SU-DHL-6 (cell line): ENCODE data around the gene TENM4.

Experiments
- H2AFZ ChIP-seq: fragments of 200-600 bp; sonication (generic); 2 replicates; pipeline ENCODE4 v1.6.1; 2014; ENCODE audit warnings: low read depth, mild to moderate bottlenecking, moderate library complexity, mixed read lengths, antibody characterized with exemption, low read length; ENCODE audit not compliant: severe bottlenecking
- H3F3A ChIP-seq: fragments of 200-600 bp; shearing (Covaris generic); 2 replicates; pipeline ENCODE4 v1.6.0; 2016; ENCODE audit warnings: antibody characterized with exemption, mild to moderate bottlenecking; ENCODE audit not compliant: insufficient read depth
- H3K27ac ChIP-seq: fragments of 200-600 bp; sonication (generic); 2 replicates; pipeline ENCODE4 v1.5.1; 2016; ENCODE audit warnings: low read depth, mild to moderate bottlenecking, low read length, moderate library complexity, mixed read lengths
- H3K27me3 ChIP-seq: fragments of 200-600 bp; sonication (generic), shearing (Covaris generic); 2 replicates; pipeline ENCODE4 v1.6.0; 2014; ENCODE audit warnings: mild to moderate bottlenecking, low read length
- H3K36me3 ChIP-seq: fragments of 200-600 bp; sonication (generic); 2 replicates; pipeline ENCODE4 v1.6.1; 2014; ENCODE audit warnings: mild to moderate bottlenecking, low read length, mixed read lengths
- H3K4me2 ChIP-seq: fragments of 300-600, 200-600 bp; shearing (Covaris generic), sonication (generic); 2 replicates; pipeline ENCODE4 v1.6.0; 2014; ENCODE audit warnings: low read length, low read depth, mild to moderate bottlenecking; ENCODE audit not compliant: poor library complexity, severe bottlenecking
- H3K4me3 ChIP-seq: fragments of 200-600 bp; sonication (generic); 2 replicates; pipeline ENCODE4 v1.5.1; 2014; ENCODE audit warnings: antibody characterized with exemption, low read length, mild to moderate bottlenecking, mixed read lengths; ENCODE audit not compliant: insufficient read depth, poor library complexity, severe bottlenecking
- H3K79me2 ChIP-seq: fragments of 200-600 bp; sonication (generic); 2 replicates; pipeline ENCODE4 v1.6.1; 2014; ENCODE audit warnings: mild to moderate bottlenecking, low read length, moderate library complexity; ENCODE audit not compliant: insufficient read depth
- H3K9ac ChIP-seq: fragments of 200-600 bp; sonication (generic); 2 replicates; pipeline ENCODE4 v1.7.0; 2014; ENCODE audit warnings: mild to moderate bottlenecking, low read length
- H3K9me2 ChIP-seq: fragments of 200-600 bp; sonication (generic); replicated peaks from 2 replicates; pipeline ENCODE4 v1.6.1; 2014; ENCODE audit warnings: low read length; ENCODE audit not compliant: insufficient read depth
- H3K9me3 ChIP-seq: fragments of 200-600 bp; sonication (generic); 2 replicates; pipeline ENCODE4 v1.6.1; 2014; ENCODE audit warnings: low read length, mixed read lengths; ENCODE audit not compliant: insufficient read depth
- H4K20me1 ChIP-seq: fragments of 200-600 bp; sonication (generic); 2 replicates; pipeline ENCODE4 v1.6.1; 2014; ENCODE audit warnings: low read depth, mild to moderate bottlenecking, antibody characterized with exemption, low read length, moderate library complexity, mixed read lengths
- EZH2phosphoT487 ChIP-seq: fragments of 200-600 bp; sonication (generic), shearing (Covaris generic); conservative IDR thresholded peaks from 2 replicates; pipeline ENCODE4 v1.6.1; 2018; ENCODE audit warnings: mild to moderate bottlenecking, antibody characterized with exemption, low read length, moderate library complexity, mixed read lengths
- TF ChIP-seq, protein P1 (sequence below): fragments of 200-600 bp; sonication (generic); IDR thresholded peaks from one replicate; pipeline ENCODE4 v1.5.1; 2017; ENCODE audit warnings: antibody characterized with exemption, mild to moderate bottlenecking, low read length, moderate library complexity; ENCODE audit not compliant: insufficient read depth, poor library complexity, severe bottlenecking

TENM4 gene

GRCh38 chr11:79082280-79082679 is 358.6 kb downstream of the TENM4 start:
- Histone ChIP-seq H3K79me2 (no peaks in the 10 kb centered on the region), H2AFZ (no peak overlapping the region), H3K9me2 (no peaks in the 10 kb centered on the region), H3K4me3 (no peak overlapping the region), H3F3A (no peaks in the 10 kb centered on the region), H3K9me3 (no peaks in the 10 kb centered on the region), H3K4me2 (no peak overlapping the region), H3K9ac (no peak overlapping the region), H3K27ac (no peak overlapping the region), H3K36me3 (no peaks in the 10 kb centered on the region), H3K27me3 (no peaks in the 10 kb centered on the region), H4K20me1 (no peaks in the 10 kb centered on the region)
- TF ChIP-seq EZH2phosphoT487: no peak
- TF ChIP-seq, protein P1, sequence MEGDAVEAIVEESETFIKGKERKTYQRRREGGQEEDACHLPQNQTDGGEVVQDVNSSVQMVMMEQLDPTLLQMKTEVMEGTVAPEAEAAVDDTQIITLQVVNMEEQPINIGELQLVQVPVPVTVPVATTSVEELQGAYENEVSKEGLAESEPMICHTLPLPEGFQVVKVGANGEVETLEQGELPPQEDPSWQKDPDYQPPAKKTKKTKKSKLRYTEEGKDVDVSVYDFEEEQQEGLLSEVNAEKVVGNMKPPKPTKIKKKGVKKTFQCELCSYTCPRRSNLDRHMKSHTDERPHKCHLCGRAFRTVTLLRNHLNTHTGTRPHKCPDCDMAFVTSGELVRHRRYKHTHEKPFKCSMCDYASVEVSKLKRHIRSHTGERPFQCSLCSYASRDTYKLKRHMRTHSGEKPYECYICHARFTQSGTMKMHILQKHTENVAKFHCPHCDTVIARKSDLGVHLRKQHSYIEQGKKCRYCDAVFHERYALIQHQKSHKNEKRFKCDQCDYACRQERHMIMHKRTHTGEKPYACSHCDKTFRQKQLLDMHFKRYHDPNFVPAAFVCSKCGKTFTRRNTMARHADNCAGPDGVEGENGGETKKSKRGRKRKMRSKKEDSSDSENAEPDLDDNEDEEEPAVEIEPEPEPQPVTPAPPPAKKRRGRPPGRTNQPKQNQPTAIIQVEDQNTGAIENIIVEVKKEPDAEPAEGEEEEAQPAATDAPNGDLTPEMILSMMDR: no peak

GRCh38 chr11:79081471-79082031 is 359.3 kb downstream of the TENM4 start:
- Histone ChIP-seq H3K27me3 (no peaks in the 10 kb centered on the region), H3K9me3 (no peaks in the 10 kb centered on the region), H3K9ac (no peak overlapping the region), H2AFZ (no peak overlapping the region), H3K27ac (no peak overlapping the region), H3K4me2 (no peak overlapping the region), H3K36me3 (no peaks in the 10 kb centered on the region), H3K79me2 (no peaks in the 10 kb centered on the region), H4K20me1 (no peaks in the 10 kb centered on the region), H3K9me2 (no peaks in the 10 kb centered on the region), H3F3A (no peaks in the 10 kb centered on the region), H3K4me3 (no peak overlapping the region)
- TF ChIP-seq EZH2phosphoT487: no peak
- TF ChIP-seq, protein P1: no peak

DNA sequence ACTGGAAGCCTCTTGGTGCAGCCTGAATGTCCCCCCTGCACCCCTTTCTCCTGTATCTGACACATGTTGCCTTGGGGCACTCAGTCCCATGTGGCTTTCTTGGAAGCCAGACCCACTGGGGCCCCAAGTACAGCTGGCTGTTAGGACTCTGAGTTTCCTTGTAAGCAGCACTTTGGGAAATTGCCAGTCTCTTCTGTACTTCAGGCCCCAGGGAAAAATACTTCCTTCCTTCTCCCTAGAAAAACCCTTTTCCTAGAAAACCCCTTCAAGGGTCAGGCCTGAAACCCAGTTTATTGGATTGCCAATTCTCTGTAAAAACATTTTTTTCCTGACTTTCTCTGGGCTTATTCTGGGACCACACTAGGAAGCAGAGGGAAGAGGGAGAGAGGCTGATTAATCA is 360.3 kb downstream of the TENM4 start:
- no peak overlapping the region for H3K4me3 ChIP-seq
- no peaks in the 10 kb centered on the region for H4K20me1 ChIP-seq
- H3K4me2 ChIP-seq: no peak overlapping the region
- H3K36me3 ChIP-seq: no peaks in the 10 kb centered on the region
- no peak overlapping the region for H2AFZ ChIP-seq
- TF ChIP-seq EZH2phosphoT487: no peak
- TF ChIP-seq, protein P1: no peak
- H3F3A ChIP-seq: no peaks in the 10 kb centered on the region
- no peak overlapping the region for H3K27ac ChIP-seq
- H3K79me2 ChIP-seq: no peaks in the 10 kb centered on the region
- H3K9me3 ChIP-seq: no peaks in the 10 kb centered on the region
- H3K9me2 ChIP-seq: no peaks in the 10 kb centered on the region
- H3K27me3 ChIP-seq: no peaks in the 10 kb centered on the region
- H3K9ac ChIP-seq: no peak overlapping the region

DNA sequence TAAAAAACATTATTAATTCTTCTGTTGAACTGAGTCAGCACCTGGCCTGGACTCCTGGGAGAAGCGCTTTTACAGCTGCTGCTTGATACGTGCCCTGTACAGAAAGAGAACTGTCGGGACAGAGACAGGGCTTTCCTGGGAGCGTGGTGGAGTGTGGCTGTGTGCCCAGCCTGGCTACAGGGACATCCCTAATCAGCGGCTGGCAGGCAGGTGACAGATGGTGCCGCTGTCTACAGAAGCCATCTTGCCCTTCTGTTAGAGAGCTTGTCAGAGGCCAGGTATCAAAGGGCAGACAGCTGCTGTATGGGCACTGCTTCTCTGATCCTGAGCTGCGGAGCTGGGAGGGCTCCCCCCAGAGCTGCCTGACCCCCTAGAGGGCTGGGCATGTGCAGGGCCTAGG is 361.8 kb downstream of the TENM4 start:
- H3K9me3 ChIP-seq: no peaks in the 10 kb centered on the region
- TF ChIP-seq, protein P1: no peak
- TF ChIP-seq EZH2phosphoT487: no peak
- H3F3A ChIP-seq: no peaks in the 10 kb centered on the region
- H3K79me2 ChIP-seq: no peaks in the 10 kb centered on the region
- H3K36me3 ChIP-seq: no peaks in the 10 kb centered on the region
- H3K27me3 ChIP-seq: no peaks in the 10 kb centered on the region
- H4K20me1 ChIP-seq: no peaks in the 10 kb centered on the region
- no peak overlapping the region for H3K4me3 ChIP-seq
- H3K27ac ChIP-seq: no peak overlapping the region
- no peak overlapping the region for H2AFZ ChIP-seq
- H3K9me2 ChIP-seq: no peaks in the 10 kb centered on the region
- H3K4me2 ChIP-seq: no peak overlapping the region
- H3K9ac ChIP-seq: no peak overlapping the region
